HG03575 (cell line): ENCODE results near the gene NBAS.

Experiments
- ATAC-seq: cut with Tn5 transposase; IDR thresholded peaks from one replicate; pipeline ENCODE4 v1.9.1; 2021; ENCODE audit not compliant: unreplicated experiment, insufficient number of reproducible peaks, low FRiP score; ENCODE audit errors: extremely low read depth

NBAS gene

GRCh38 chr2:15560988-15561573 is at the start of gene NBAS:
TSS of gene NBAS (minus strand) at chr2:15561334. CDS start at chr2:15561304, 30 bp downstream.
- no peak for ATAC-seq

- no peak for ATAC-seq
Observed at GRCh38 chr2:15610430-15610952, 49.4 kb upstream of the NBAS start.

GRCh38 chr2:15609341-15610042 is 48.4 kb upstream of the NBAS start:
- ATAC-seq = no peak

GRCh38 chr2:15608392-15608761 is 47.2 kb upstream of the NBAS start:
- no peak for ATAC-seq

- ATAC-seq = no peak
Observed at GRCh38 chr2:15607709-15608391, 46.7 kb upstream of the NBAS start.

GRCh38 chr2:15606481-15607441 is 45.6 kb upstream of the NBAS start:
- no peak for ATAC-seq

GRCh38 chr2:15605721-15606120 is 44.6 kb upstream of the NBAS start:
- no peak for ATAC-seq

GRCh38 chr2:15603948-15604347 is 42.8 kb upstream of the NBAS start:
- no peak for ATAC-seq

GRCh38 chr2:15603044-15603765 is 42.1 kb upstream of the NBAS start:
- no peak for ATAC-seq

- ATAC-seq = no peak
Observed at GRCh38 chr2:15602393-15602792, 41.3 kb upstream of the NBAS start.

GRCh38 chr2:15601681-15602080 is 40.5 kb upstream of the NBAS start:
- no peak for ATAC-seq

GRCh38 chr2:15599994-15600393 is 38.9 kb upstream of the NBAS start:
- ATAC-seq = no peak

GRCh38 chr2:15596968-15597367 is 35.8 kb upstream of the NBAS start:
- ATAC-seq = no peak

- no peak for ATAC-seq
Observed at GRCh38 chr2:15596350-15596749, 35.2 kb upstream of the NBAS start.

- ATAC-seq = no peak
Observed at GRCh38 chr2:15595936-15596335, 34.8 kb upstream of the NBAS start.

- no peak for ATAC-seq
Observed at GRCh38 chr2:15595342-15595905, 34.3 kb upstream of the NBAS start.

- no peak for ATAC-seq
Observed at GRCh38 chr2:15594291-15595256, 33.4 kb upstream of the NBAS start.
